HepG2 (cell line): Measurements from ENCODE around the gene KCTD16.

Source experiments
- CBFB ChIP-seq: sonication (generic); formaldehyde crosslinking; IDR thresholded peaks from 2 replicates; pipeline ENCODE4 v1.4.0; 2020; ENCODE audit warnings: missing genetic modification reagents
- CEBPB ChIP-seq: IDR thresholded peaks from 2 replicates; pipeline ENCODE4 v1.6.1; 2011; ENCODE audit warnings: low read depth, low read length, improper control_type of control experiment, borderline replicate concordance
- DNMT1 ChIP-seq: sonication (generic); formaldehyde crosslinking; IDR thresholded peaks from 2 replicates; pipeline ENCODE4 v1.5.1; 2020; ENCODE audit warnings: mild to moderate bottlenecking, missing genetic modification reagents
- POLR2AphosphoS5 ChIP-seq: IDR thresholded peaks from 2 replicates; pipeline ENCODE4 v1.6.1; 2012; ENCODE audit warnings: low read depth, low read length
- RBAK ChIP-seq: sonication (generic); formaldehyde crosslinking; IDR thresholded peaks from 2 replicates; pipeline ENCODE4 v1.5.1; 2020; ENCODE audit warnings: mild to moderate bottlenecking, missing genetic modification reagents
- TAF1 ChIP-seq: sonication (generic); formaldehyde crosslinking; IDR thresholded peaks from 2 replicates; pipeline ENCODE4 v1.4.0; 2020; ENCODE audit warnings: missing genetic modification reagents
- ZBTB10 ChIP-seq: sonication (generic); formaldehyde crosslinking; IDR thresholded peaks from 2 replicates; pipeline ENCODE4 v1.4.0; 2020; ENCODE audit warnings: missing genetic modification reagents, borderline replicate concordance
- ZFP36 ChIP-seq: fragments of 150-350 bp; IDR thresholded peaks from 2 replicates; pipeline ENCODE4 v1.6.1; 2018; ENCODE audit warnings: borderline replicate concordance, low read length, low read depth; ENCODE audit not compliant: partially characterized antibody
- ZNF644 ChIP-seq: IDR thresholded peaks from 2 replicates; pipeline ENCODE4 v1.6.1; 2016; ENCODE audit warnings: low read depth
- ZNF746 ChIP-seq: sonication (generic); formaldehyde crosslinking; IDR thresholded peaks from 2 replicates; pipeline ENCODE4 v1.8.0; 2022; ENCODE audit warnings: mild to moderate bottlenecking, missing genetic modification reagents
- ZSCAN20 ChIP-seq: sonication (generic); formaldehyde crosslinking; IDR thresholded peaks from 2 replicates; pipeline ENCODE4 v1.4.0; 2020; ENCODE audit warnings: missing genetic modification reagents, mild to moderate bottlenecking, borderline replicate concordance
- ZSCAN31 ChIP-seq: sonication (generic); formaldehyde crosslinking; IDR thresholded peaks from 2 replicates; pipeline ENCODE4 v1.5.0; 2020; ENCODE audit warnings: low read depth, mild to moderate bottlenecking, missing genetic modification reagents
- TF ChIP-seq, protein P1 (sequence below): sonication (generic); formaldehyde crosslinking; IDR thresholded peaks from 2 replicates; pipeline ENCODE4 v1.5.0; 2020; ENCODE audit warnings: mild to moderate bottlenecking, missing genetic modification reagents, moderate library complexity

DNA sequence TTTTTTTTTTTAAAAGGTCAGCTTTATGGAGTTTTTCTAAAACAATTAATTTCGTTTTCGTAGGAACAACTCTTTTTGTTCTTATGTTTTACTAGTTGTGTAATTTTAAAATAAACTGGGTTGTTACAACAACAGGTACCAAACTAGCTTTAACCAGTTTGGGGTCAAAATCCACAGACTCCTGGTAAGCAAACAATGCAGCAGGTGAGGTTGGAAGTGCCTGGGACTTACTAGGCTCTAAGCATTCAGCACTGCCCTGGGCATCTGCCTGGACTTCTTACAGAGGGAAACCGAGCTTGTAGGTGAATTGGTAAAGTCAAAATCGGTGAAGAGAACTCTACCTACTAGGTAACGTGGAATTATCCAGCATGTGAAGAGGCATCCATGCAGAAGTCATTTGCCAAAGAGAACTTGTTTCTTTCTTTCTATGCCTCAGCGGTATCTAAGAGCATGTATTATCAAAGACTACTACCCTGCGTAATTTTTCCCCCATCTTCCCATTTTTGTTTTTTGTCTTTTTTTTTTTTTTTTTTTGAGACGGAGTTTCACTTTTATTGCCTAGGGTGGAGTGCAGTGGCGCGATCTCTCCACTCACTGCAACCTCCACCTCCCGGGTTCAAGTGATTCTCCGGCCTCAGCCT, 145.4 kb downstream of the KCTD16 start:
- TF ChIP-seq RBAK (CRISPR knock-in tag) (no peak), ZNF746 (CRISPR knock-in tag) (no peak), ZNF644 (no peak), ZSCAN31 (CRISPR knock-in tag) (no peak), CEBPB (no peak), CBFB (CRISPR knock-in tag) (no peak), ZFP36 (no peak), ZBTB10 (CRISPR knock-in tag) (no peak), ZSCAN20 (CRISPR knock-in tag) (no peak), DNMT1 (CRISPR knock-in tag) (no peak), POLR2AphosphoS5 (no peak), TAF1 (CRISPR knock-in tag) (no peak)
- TF ChIP-seq, protein P1, sequence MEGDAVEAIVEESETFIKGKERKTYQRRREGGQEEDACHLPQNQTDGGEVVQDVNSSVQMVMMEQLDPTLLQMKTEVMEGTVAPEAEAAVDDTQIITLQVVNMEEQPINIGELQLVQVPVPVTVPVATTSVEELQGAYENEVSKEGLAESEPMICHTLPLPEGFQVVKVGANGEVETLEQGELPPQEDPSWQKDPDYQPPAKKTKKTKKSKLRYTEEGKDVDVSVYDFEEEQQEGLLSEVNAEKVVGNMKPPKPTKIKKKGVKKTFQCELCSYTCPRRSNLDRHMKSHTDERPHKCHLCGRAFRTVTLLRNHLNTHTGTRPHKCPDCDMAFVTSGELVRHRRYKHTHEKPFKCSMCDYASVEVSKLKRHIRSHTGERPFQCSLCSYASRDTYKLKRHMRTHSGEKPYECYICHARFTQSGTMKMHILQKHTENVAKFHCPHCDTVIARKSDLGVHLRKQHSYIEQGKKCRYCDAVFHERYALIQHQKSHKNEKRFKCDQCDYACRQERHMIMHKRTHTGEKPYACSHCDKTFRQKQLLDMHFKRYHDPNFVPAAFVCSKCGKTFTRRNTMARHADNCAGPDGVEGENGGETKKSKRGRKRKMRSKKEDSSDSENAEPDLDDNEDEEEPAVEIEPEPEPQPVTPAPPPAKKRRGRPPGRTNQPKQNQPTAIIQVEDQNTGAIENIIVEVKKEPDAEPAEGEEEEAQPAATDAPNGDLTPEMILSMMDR (CRISPR knock-in tag): no peak
